HepG2 (cell line): ENCODE results near the gene PLEKHG5. TPM values are rescaled to one million over a fixed set of nuclear protein-coding genes. Genes with fewer than 3 reads are reported as not detected.

Source experiments
- BHLHE40 ChIP-seq: IDR thresholded peaks from 2 replicates; pipeline ENCODE4 v1.6.1; 2011; ENCODE audit warnings: low read length, improper control_type of control experiment
- GATAD1 ChIP-seq: IDR thresholded peaks from 2 replicates; pipeline ENCODE4 v1.6.1; 2016; ENCODE audit warnings: missing genetic modification reagents, missing compliant biosample characterization
- MXD1 ChIP-seq: sonication (generic); formaldehyde crosslinking; IDR thresholded peaks from 2 replicates; pipeline ENCODE4 v1.4.0; 2020; ENCODE audit warnings: mild to moderate bottlenecking, missing genetic modification reagents
- SALL1 ChIP-seq: sonication (generic); formaldehyde crosslinking; IDR thresholded peaks from 2 replicates; pipeline ENCODE4 v1.8.0; 2022; ENCODE audit warnings: mild to moderate bottlenecking, missing genetic modification reagents
- SMC3 ChIP-seq: IDR thresholded peaks from 2 replicates; pipeline ENCODE4 v1.6.1; 2011; ENCODE audit warnings: low read length, improper control_type of control experiment
- STAG1 ChIP-seq: sonication (generic); formaldehyde crosslinking; IDR thresholded peaks from 2 replicates; pipeline ENCODE4 v1.4.0; 2020; ENCODE audit warnings: missing genetic modification reagents
- TMF1 ChIP-seq: sonication (generic); formaldehyde crosslinking; IDR thresholded peaks from 2 replicates; pipeline ENCODE4 v1.8.1; 2022; ENCODE audit warnings: low read depth, missing genetic modification reagents
- ZC3H4 ChIP-seq: sonication (generic); formaldehyde crosslinking; IDR thresholded peaks from 2 replicates; pipeline ENCODE4 v1.4.0; 2020; ENCODE audit warnings: missing genetic modification reagents, borderline replicate concordance
- ZFX ChIP-seq: sonication (generic); formaldehyde crosslinking; IDR thresholded peaks from 2 replicates; pipeline ENCODE4 v1.4.0; 2020; ENCODE audit warnings: mild to moderate bottlenecking, low read depth, missing genetic modification reagents, moderate library complexity
- ZNF274 ChIP-seq: sonication (generic); formaldehyde crosslinking; IDR thresholded peaks from 2 replicates; pipeline ENCODE4 v1.5.1; 2020; ENCODE audit warnings: mild to moderate bottlenecking, missing genetic modification reagents
- ZNF883 ChIP-seq: sonication (generic); formaldehyde crosslinking; IDR thresholded peaks from 2 replicates; pipeline ENCODE4 v1.5.1; 2020; ENCODE audit warnings: mild to moderate bottlenecking, missing genetic modification reagents; ENCODE audit errors: not compliant biosample characterization
- polyA plus RNA-seq, 8 experiments: library from polyadenylated mRNA; depleted of rRNA in 3 of 8; stranded (reverse) in 7 of 8; unstranded in 1 of 8; fragments of >200 nt; fragmentation: Illumina TruSeq in 4 of 8; extraction: Trizol in 4 of 8; gene quantifications; 2 replicates each; pipeline versions ENCODE4 v1.2.1 to v1.2.3, GENCODE V29; 2011 to 2016; ENCODE audit warnings: low read depth in 4 of 8, missing spikeins in 1 of 8, mixed read lengths in 1 of 8; ENCODE audit not compliant: insufficient read depth in 1 of 8
- total RNA-seq, 5 experiments: library from RNA; depleted of rRNA; stranded (reverse); fragments of >200 nt; fragmentation: Illumina TruSeq; extraction: Trizol; gene quantifications; 2 replicates each; pipeline ENCODE4 v1.2.3, GENCODE V29; 2016; ENCODE audit warnings: low read depth in 1 of 5
- TF ChIP-seq, protein P1 (sequence below): sonication (generic); formaldehyde crosslinking; IDR thresholded peaks from 2 replicates; pipeline ENCODE4 v1.5.1; 2020; ENCODE audit warnings: mild to moderate bottlenecking, moderate library complexity, missing genetic modification reagents

The PLEKHG5 gene
- total and polyA plus RNA-seq, 2 of the 13 experiments (the other 11 are each of a cell fraction or from before 2014, with no cell fraction given), result 1.9 to 3.5 TPM

GRCh38 chr1:6475381-6476133 is 15.9 kb downstream of the PLEKHG5 start (continued):
- 0 out of 2 replicates have a peak, but pooled peaks have one; percentile 60 for TF ChIP-seq MXD1
- no peak for TF ChIP-seq TMF1 (CRISPR knock-in tag)
- peak; percentile 65 for TF ChIP-seq STAG1 (CRISPR knock-in tag)
- TF ChIP-seq, protein P1, sequence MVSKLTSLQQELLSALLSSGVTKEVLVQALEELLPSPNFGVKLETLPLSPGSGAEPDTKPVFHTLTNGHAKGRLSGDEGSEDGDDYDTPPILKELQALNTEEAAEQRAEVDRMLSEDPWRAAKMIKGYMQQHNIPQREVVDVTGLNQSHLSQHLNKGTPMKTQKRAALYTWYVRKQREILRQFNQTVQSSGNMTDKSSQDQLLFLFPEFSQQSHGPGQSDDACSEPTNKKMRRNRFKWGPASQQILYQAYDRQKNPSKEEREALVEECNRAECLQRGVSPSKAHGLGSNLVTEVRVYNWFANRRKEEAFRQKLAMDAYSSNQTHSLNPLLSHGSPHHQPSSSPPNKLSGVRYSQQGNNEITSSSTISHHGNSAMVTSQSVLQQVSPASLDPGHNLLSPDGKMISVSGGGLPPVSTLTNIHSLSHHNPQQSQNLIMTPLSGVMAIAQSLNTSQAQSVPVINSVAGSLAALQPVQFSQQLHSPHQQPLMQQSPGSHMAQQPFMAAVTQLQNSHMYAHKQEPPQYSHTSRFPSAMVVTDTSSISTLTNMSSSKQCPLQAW (CRISPR knock-in tag), result peak; percentile 62
- TF ChIP-seq BHLHE40, result no peak
- TF ChIP-seq ZNF274 (CRISPR knock-in tag), result 0 out of 2 replicates have a peak, but pooled peaks have one; percentile 30
- TF ChIP-seq SALL1, result peak; percentile 48; the same call in 1 of the 2 replicates
- TF ChIP-seq GATAD1 (CRISPR knock-in tag), result no peak
- no peak for TF ChIP-seq ZC3H4
- TF ChIP-seq ZNF883, result peak; percentile 44
- TF ChIP-seq ZFX (CRISPR knock-in tag), result peak; percentile 23; the same call in 1 of the 2 replicates
- TF ChIP-seq SMC3, result peak; percentile 15; the same call in 1 of the 2 replicates
